Activated CD4-positive, CD25-positive, alpha-beta regulatory T cell treated with anti-CD3 and anti-CD28 coated beads, Interleukin-2, amount 50 U/mL, for 16 hours (primary cell): Measurements from ENCODE around the gene SLA2.
"Not testable (repeated sequence)": the region's sequence is repeated elsewhere in the genome, so short reads cannot be mapped to it uniquely, and the experiment has no call there.

Experiments
- DNase-seq: peaks from one replicate; pipeline ENCODE4 v3.0.0-alpha.2; 2020; ENCODE audit warnings: low read depth, low spot score

The SLA2 gene

GRCh38 chr20:36645353-36645752, 643 bp downstream of the SLA2 start:
- DNase-seq: no peak

DNA sequence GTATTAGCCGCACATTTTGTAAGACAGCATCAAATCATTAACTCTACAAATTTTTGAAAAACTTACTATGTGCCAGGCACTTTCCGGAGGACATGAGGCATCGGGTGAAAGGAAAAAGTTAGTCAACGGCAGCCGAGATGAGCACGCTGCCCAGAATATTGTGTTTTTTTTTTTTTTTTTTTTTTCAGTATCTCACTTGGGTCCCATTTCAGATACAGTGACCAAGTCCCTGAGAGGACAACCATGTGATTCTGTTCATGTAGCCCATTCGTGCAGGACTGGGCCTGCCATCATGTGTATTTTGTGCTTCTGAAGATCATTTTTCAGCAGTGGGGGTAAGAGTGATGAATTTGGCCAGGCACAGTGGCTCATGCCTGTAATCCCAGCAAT, 1.3 kb downstream of the SLA2 start:
- no peak for DNase-seq

DNA sequence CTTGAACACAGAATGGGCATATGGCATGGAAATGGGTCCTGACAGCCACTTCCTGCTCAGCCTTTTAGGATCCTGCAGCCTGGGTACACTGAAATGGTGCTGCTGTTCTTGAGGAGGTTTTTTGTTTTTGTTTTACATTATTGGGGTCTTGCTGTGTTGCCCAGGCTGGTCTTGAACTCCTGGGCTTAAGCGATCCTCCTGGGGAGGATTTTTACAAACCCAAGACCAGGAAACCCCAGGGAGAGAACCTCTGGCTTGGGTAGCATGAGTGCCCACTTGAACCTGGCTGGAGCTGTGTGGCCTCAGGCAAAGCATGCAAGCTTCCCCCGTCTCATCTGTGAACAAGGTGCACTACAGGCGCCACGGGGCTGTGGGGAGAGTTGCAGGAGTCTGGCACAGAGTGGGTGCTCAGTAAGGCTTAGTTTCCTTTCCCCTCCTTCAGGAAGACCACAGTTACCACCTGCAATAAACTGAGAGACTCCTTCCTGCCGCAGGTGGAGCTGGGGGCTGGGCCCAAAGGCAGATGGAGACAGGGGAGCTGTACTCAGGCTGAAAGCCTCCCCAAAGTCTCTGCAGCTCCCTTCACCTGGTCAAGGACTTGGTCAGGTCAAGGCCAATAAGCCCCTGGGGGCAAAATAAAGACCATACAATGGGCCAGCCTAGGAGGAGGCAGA, 1.8 kb downstream of the SLA2 start:
- DNase-seq: no peak

DNA sequence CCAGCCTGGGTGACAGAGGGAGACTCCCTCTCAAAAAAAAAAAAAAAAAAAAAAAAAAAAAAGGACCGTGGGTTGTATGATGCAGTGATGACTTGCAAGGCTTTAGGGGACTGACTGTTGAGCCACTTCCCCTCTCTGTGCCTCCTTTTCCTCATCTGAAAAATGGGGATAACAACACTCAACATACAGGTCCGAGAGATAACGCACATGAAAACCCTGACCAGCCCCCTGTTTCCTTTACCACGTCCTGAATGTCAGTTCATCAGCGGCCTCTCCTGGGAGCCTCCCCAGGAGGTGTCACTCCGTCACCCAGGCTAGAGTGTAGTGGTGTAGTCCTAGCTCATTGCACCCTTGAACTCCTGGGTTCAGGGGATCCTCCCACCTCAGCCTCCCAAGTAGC, 3.9 kb downstream of the SLA2 start:
- no peak for DNase-seq

DNA sequence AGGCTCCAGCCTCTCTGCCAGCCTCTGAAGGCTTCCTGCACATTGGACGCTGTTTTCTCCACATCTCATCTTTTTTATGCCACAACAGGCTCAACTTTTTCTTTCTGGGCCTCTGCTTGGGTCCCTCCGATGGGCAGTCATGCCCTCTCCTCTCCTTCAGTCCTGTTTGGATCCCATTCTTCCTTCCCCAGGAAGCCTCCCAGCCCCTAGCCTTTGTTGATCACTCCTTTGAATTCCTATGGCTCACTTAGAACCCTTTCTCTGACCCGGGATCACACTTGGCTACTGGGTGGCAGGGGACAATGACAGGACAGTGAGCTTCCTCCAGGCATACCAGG, 4.5 kb downstream of the SLA2 start:
- no peak for DNase-seq

DNA sequence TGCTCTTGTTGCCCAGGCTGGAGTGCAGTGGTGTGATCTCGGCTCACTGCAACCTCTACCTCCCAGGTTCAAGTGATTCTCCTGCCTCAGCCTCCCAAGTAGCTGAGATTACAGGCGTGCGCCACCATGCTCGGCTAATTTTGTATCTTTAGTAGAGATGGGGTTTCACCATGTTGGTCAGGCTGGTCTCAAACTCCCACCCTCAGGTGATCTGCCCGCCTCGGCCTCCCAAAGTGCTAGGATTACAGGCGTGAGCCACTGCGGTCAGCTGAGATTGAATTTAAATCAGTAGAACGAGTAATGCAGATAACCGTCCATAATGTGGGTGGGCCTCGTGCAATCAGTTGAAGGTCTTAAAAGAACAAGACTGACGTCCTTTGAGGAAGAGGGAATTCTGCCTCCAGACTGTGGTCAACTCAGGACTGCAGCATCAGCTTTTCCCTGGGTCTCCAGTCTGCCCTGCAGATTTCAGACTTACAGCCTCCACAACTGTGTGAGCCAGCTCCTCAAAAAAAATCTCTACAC, 7.1 kb downstream of the SLA2 start:
- DNase-seq: not testable (repeated sequence)

DNA sequence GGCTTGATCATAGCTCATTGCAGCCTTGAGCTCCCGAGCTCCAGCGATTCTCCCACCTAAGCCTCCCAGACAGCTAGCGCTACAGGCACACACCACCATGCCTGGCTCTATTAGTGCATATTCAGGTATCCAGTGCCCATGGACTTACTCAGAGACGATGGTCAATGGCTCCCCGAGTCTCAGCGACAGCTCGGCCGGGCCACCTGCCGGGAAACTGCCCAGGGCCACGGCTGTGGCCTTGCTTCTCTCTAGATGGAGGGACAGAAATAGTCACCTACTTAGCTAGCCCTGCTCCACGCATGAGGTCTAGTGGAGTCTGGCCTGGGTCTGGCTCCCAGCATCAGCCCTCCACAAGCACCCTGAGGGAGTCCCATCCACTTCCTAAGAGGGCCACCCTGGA, 11.7 kb downstream of the SLA2 start:
- no peak for DNase-seq

GRCh38 chr20:36633285-36633772, 12.7 kb downstream of the SLA2 start:
- no peak for DNase-seq

DNA sequence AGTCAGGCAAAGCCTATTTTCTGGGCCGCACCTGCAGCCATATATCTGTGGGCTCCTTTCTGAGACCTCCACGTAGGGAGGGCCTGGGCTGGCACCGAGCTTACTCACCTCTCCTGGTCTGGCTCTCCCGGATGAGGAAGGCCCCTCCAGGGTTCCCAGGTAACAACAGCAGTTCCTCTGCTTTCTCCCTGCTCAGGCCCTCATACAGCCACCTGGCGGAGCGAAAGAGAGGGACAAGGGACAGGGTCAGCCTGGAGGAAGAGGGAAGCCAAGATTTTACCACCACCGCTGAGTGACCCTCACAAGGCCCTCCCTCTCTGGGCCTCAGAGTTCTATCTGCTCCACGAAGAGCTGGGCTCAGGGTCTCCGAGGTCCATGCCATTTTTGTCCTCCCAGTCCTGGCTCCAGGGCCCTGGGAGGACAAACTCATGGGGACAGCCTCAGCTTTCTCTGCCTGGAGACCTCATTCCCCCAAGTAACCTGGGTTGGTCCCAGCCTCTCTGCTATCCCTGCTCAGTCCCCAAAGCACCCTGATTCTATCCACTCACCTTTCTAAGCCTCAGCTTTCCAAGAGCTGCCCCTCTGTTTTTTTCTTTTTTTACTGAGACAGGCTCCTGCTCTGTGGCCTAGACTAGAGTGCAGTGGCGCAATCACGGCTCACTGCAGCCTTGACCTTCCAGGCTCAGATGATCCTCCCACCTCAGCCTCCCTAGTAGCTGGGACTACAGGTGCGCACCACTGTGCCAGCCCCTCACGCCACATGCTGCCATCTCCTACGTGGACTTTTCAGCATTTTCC, 13.3 kb downstream of the SLA2 start:
- DNase-seq: no peak

DNA sequence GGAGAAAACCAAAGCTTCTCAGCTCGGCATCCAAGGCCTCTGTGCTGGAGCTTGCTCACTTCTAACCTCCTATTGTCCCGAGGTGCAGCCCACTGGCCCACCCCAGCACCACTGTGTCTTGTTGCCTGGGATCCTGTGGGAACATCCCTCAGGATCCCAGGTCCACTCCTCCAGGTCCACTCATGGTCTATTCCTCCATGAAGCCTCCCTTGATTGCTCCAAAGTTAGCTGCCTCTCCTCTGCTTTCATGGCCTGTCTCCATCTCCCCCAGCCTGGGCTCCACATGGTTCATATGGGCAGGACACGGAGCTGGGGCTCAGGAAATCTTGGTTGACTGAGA, 13.9 kb downstream of the SLA2 start:
- no peak for DNase-seq

DNA sequence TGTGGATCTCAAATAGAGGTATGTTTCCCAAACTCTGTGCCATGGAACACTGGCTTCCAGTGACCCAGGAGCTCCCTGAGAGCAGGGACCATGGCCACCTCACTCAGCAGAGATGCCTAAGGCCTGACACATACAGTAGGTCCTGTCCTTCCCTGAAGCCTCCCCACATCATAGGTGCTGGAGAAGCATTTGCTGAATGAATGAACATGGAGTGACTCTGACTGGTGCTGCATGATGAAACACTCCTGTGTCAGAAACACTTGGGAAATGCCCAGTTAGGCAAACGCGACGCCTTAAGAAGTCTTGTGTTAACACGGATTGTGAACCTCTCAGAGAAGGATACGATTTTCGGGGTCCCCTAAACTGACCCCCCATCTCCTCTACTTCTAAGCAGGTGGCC, 14.3 kb downstream of the SLA2 start:
- no peak for DNase-seq

DNA sequence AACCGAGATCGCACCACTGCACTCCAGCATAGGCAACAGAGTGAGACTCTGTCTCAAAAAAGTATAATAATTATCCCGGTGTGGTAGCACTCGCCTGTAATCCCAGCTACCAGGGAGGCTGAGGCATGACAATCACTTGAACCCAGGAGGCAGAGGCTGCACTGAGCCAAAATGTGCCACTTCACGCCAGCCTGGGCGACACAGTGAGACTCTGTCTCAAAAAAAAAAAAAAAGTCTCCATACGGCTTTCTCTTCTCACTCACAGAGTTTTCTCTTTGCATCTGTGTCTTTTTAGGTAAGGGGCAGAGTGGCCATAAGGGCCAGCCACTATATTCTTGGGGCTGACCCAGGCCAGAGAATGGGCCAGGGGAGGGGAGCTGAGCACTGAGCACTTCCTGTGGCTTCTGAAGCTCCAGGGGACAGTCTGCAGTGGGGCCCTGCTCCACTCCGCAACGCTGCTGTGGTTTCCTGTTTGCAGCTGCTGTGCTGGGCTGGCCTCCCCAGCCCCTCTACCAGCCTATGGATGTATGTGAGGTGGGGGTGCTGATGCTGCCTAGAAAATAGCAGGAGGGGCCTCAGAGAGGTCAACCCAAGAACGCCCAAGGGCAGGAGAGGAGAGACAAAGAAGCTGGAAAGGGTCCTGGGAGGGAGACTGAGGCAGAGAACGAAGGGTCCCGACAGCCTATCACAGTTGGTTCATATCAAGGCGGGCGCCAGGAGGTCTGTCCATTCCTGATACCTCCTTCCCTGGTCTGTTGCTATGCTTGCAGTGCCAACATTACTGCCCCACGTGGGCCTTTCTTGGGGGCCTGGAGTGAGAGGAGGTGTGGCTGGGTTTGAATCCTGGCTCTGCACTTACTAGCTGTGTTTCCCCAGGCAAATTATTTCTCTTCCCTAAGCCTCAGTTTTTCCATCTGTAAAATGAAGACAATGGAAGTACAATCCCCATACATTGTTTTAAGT, 16.0 kb downstream of the SLA2 start:
- no peak for DNase-seq

GRCh38 chr20:36628076-36628475, 17.9 kb downstream of the SLA2 start:
- no peak for DNase-seq

GRCh38 chr20:36624944-36625324, 21.1 kb downstream of the SLA2 start:
- no peak for DNase-seq

- no peak for DNase-seq
Observed at GRCh38 chr20:36624068-36624943, 21.7 kb downstream of the SLA2 start.

DNA sequence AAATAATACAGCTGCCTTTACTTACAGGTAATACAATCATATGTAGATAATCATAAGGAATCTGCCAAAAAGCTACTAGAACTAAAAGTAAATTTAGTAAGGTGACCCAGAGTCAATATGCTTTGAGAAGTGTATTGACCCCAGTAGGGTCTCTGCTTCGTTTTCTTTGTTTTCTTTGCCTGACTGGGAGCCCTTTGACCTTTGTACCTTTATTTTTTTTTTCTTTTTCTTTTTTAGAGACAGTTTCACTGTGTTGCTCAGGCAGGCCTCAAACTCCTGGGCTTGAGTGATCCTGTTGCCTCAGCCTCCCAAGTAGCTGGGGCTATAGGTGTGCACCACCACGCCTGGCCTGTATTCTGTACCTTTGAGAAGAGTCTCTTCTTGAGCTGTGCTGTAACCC, 22.6 kb downstream of the SLA2 start:
- DNase-seq: no peak

DNA sequence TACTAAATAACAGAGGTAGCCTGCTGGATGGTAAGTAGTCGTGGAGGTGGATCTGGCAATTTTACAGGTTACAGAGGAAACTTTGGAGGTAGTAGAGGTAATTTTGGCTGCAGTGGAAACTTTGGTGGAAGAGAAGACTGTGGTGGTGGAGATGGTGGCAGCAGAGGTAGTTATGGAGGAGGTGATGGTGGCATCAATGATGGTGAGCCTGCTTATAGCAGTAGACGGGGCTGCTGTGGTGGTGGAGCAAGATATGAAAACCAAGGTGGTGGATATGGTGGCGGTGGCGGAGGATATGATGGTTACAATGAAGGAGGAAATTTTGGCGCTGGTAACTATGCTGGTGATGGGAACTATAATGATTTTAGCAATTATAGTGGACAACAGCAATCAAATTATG, 25.1 kb downstream of the SLA2 start:
- no peak for DNase-seq

DNA sequence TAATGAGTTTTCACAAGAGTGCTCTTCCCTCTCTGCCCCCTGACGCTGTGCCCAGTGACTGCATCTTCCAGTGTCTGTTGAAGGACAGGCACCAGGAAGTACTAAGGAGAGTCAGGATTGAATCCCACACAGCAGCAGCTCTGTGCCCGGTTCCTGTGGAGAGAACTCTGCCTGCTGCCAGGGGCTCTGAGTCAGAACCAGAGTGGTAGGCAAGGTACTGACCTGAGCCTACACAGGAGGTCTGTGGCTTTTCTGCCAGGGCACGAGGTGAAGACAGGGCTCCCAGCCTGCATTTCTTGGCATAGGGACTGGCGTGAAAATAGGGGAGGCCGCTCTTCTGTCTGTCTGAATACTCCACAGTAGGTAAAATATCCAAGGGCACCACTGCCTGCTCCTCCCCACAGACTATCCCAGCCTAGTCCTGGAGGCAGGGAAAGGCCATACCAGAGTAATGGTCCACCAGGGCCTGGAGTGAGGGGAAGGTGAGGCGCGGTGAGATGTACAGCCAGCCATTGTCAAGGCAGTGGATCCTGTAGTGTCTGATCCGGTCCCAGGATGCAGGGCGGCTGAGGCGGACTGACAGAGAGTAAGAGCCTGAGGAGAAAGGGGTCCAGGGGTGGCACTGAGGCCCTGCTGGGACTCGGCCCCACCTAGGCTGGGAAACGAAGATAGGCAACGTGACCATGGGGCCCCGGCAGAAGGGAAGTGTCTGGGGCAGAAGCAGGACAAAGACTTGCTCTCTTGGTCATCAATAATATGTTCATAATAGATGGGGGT, 31.0 kb downstream of the SLA2 start:
- DNase-seq: no peak

DNA sequence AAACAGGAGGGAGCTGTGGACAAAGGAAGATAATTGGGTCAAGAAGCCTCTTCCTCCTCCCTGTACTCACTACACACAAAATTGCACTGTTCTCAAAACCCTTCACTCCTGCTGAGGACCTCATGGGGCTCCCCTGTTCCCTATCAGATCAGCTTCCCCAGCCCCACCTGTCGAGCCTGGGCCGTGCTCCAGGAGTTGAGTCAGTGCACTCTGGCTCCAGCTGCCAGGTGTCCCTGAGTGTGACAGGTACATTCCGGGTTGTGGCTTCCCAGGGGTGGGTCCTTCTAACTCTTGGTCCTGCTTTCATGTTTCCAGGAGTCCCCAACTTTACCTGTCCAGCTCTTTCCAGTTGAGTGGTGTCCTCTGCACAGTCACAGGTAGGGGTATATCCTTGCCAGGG, 32.0 kb downstream of the SLA2 start:
- no peak for DNase-seq

GRCh38 chr20:36611625-36612024, 34.4 kb downstream of the SLA2 start:
- DNase-seq: no peak
